Measurements from ENCODE around the gene UQCRQ. TPM values are rescaled to one million over a fixed set of nuclear protein-coding genes. Genes with fewer than 3 reads are reported as not detected.

UQCRQ gene
- total and polyA plus RNA-seq, 2 of the 13 experiments (the other 11 are each of a cell fraction or from before 2014, with no cell fraction given) = 257 to 575 TPM

DNA sequence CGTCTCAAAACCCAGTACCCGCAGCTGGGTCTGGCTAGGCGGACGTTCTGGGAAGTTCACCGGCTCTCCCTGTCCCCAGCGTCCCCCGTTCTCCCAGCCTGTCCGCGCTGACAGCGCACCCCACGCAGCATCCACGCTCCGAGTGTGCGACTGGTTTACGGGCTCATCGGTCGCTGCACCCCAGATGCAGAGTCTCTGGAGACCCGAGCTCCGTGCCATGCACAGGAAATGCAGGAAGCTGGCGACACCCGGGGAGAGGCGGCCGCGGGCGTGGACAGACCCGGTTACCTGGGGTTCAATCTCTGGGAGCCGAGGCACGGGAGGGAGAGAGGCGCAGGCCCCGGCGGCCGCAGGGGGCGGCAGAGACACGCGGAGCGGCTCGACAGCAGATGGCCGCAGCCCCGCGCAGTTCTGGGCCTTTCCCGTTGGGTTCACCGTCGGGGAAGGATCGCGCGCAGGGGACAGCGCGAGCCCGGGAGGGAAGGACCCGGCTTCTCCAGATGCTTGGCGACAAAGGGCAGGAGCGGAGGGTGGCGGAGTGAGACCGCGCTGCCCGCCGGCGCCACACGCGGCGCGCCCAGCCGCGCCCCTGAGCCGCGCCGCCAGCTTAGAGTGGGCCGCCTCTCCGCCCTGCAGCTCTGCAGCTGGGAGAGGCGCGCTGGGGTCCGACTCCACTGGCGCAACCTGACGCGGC is 36.6 kb upstream of the UQCRQ start (continued):
- TF ChIP-seq, protein P1, sequence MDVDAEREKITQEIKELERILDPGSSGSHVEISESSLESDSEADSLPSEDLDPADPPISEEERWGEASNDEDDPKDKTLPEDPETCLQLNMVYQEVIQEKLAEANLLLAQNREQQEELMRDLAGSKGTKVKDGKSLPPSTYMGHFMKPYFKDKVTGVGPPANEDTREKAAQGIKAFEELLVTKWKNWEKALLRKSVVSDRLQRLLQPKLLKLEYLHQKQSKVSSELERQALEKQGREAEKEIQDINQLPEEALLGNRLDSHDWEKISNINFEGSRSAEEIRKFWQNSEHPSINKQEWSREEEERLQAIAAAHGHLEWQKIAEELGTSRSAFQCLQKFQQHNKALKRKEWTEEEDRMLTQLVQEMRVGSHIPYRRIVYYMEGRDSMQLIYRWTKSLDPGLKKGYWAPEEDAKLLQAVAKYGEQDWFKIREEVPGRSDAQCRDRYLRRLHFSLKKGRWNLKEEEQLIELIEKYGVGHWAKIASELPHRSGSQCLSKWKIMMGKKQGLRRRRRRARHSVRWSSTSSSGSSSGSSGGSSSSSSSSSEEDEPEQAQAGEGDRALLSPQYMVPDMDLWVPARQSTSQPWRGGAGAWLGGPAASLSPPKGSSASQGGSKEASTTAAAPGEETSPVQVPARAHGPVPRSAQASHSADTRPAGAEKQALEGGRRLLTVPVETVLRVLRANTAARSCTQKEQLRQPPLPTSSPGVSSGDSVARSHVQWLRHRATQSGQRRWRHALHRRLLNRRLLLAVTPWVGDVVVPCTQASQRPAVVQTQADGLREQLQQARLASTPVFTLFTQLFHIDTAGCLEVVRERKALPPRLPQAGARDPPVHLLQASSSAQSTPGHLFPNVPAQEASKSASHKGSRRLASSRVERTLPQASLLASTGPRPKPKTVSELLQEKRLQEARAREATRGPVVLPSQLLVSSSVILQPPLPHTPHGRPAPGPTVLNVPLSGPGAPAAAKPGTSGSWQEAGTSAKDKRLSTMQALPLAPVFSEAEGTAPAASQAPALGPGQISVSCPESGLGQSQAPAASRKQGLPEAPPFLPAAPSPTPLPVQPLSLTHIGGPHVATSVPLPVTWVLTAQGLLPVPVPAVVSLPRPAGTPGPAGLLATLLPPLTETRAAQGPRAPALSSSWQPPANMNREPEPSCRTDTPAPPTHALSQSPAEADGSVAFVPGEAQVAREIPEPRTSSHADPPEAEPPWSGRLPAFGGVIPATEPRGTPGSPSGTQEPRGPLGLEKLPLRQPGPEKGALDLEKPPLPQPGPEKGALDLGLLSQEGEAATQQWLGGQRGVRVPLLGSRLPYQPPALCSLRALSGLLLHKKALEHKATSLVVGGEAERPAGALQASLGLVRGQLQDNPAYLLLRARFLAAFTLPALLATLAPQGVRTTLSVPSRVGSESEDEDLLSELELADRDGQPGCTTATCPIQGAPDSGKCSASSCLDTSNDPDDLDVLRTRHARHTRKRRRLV (CRISPR knock-in tag; IDR thresholded peaks at IDR 0.05) = no peak
- TF ChIP-seq NR2F6 (IDR thresholded peaks at IDR 0.05) = no peak
- no peak for TF ChIP-seq NR2F6 (CRISPR knock-in tag; IDR thresholded peaks at IDR 0.05)
- no peak for TF ChIP-seq MXD4 (CRISPR knock-in tag; IDR thresholded peaks at IDR 0.05)
- no peak for TF ChIP-seq NFKBIZ (CRISPR knock-in tag; IDR thresholded peaks at IDR 0.05)
- no peak; the same call in none of the 2 replicates for TF ChIP-seq ZNF589 (CRISPR knock-in tag; conservative IDR thresholded peaks at IDR 0.05)
- peak; percentile 26; the same call in 1 of the 2 replicates for TF ChIP-seq ZNF317 (CRISPR knock-in tag; IDR thresholded peaks at IDR 0.05)
- TF ChIP-seq SOX13 (IDR thresholded peaks at IDR 0.05) = no peak
- TF ChIP-seq SOX13 (CRISPR knock-in tag; conservative IDR thresholded peaks at IDR 0.05 in 1 of 2, IDR thresholded peaks at IDR 0.05 in 1 of 2) = no peak
- no peak for TF ChIP-seq JUN (CRISPR knock-in tag; IDR thresholded peaks at IDR 0.05)
- no peak for TF ChIP-seq ZNF775 (CRISPR knock-in tag; IDR thresholded peaks at IDR 0.05; ENCODE audit: borderline replicate concordance)
- TF ChIP-seq ZNF343 (CRISPR knock-in tag; IDR thresholded peaks at IDR 0.05) = no peak; the same call in 1 of the 2 replicates
- no peak for TF ChIP-seq SCMH1 (CRISPR knock-in tag; IDR thresholded peaks at IDR 0.05; ENCODE audit: borderline replicate concordance)
- peak; percentile 89 for TF ChIP-seq RBFOX2 (IDR thresholded peaks at IDR 0.05; ENCODE audit: low read depth, low read length)
- TF ChIP-seq EZH2 (conservative IDR thresholded peaks at IDR 0.05; ENCODE audit: low read depth, low read length) = no peak
- TF ChIP-seq ZC3H13 (CRISPR knock-in tag; IDR thresholded peaks at IDR 0.05) = no peak
- no peak for TF ChIP-seq ZNF691 (CRISPR knock-in tag; IDR thresholded peaks at IDR 0.05; ENCODE audit: borderline replicate concordance, low read depth)
- TF ChIP-seq SP1 (IDR thresholded peaks at IDR 0.05) = no peak
- no peak for TF ChIP-seq SP1 (CRISPR knock-in tag; IDR thresholded peaks at IDR 0.05)
- no peak for TF ChIP-seq ZNF652 (CRISPR knock-in tag; IDR thresholded peaks at IDR 0.05; ENCODE audit: borderline replicate concordance, low read depth)
- no peak; the same call in 1 of the 2 replicates for TF ChIP-seq ZNF543 (CRISPR knock-in tag; IDR thresholded peaks at IDR 0.05)
- peak; percentile 54; the same call in 1 of the 2 replicates for TF ChIP-seq ZNF292 (CRISPR knock-in tag; IDR thresholded peaks at IDR 0.05; ENCODE audit: borderline replicate concordance, low read depth)
- TF ChIP-seq, protein P2, sequence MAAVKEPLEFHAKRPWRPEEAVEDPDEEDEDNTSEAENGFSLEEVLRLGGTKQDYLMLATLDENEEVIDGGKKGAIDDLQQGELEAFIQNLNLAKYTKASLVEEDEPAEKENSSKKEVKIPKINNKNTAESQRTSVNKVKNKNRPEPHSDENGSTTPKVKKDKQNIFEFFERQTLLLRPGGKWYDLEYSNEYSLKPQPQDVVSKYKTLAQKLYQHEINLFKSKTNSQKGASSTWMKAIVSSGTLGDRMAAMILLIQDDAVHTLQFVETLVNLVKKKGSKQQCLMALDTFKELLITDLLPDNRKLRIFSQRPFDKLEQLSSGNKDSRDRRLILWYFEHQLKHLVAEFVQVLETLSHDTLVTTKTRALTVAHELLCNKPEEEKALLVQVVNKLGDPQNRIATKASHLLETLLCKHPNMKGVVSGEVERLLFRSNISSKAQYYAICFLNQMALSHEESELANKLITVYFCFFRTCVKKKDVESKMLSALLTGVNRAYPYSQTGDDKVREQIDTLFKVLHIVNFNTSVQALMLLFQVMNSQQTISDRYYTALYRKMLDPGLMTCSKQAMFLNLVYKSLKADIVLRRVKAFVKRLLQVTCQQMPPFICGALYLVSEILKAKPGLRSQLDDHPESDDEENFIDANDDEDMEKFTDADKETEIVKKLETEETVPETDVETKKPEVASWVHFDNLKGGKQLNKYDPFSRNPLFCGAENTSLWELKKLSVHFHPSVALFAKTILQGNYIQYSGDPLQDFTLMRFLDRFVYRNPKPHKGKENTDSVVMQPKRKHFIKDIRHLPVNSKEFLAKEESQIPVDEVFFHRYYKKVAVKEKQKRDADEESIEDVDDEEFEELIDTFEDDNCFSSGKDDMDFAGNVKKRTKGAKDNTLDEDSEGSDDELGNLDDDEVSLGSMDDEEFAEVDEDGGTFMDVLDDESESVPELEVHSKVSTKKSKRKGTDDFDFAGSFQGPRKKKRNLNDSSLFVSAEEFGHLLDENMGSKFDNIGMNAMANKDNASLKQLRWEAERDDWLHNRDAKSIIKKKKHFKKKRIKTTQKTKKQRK (IDR thresholded peaks at IDR 0.05; ENCODE audit: low read length) = no peak
